Limb (tissue), 2 donors: ENCODE measurements around the gene XRCC5.
"Not testable (repeated sequence)": the region's sequence is repeated elsewhere in the genome, so short reads cannot be mapped to it uniquely, and the experiment has no call there.

ENCODE experiments used
- DNase-seq, 2 donors: peaks; one replicate each; pipeline ENCODE4 v3.0.0-alpha.2; 2016; ENCODE audit errors: extremely low spot score in 2 of 2

The XRCC5 gene

GRCh38 chr2:216108967-216109921 lies at the start of gene XRCC5:
XRCC5 (plus strand) TSS chr2:216109348; CDS start chr2:216109437, 89 bp downstream.
- DNase-seq, result peak; percentile 96 to 99

GRCh38 chr2:216064014-216064630 lies 45.0 kb upstream of the XRCC5 start:
- DNase-seq, result no peak

- no peak for DNase-seq
Measured at GRCh38 chr2:216064665-216065064, 44.5 kb upstream of the XRCC5 start.

GRCh38 chr2:216066230-216066629 lies 42.9 kb upstream of the XRCC5 start:
- no peak for DNase-seq

GRCh38 chr2:216069028-216069427 lies 40.1 kb upstream of the XRCC5 start:
- DNase-seq, result no peak

GRCh38 chr2:216070195-216070594 lies 39.0 kb upstream of the XRCC5 start:
- DNase-seq, result no peak

- DNase-seq, result no peak
Measured at GRCh38 chr2:216071111-216071851, 37.9 kb upstream of the XRCC5 start.

- no peak for DNase-seq
Measured at GRCh38 chr2:216072473-216072872, 36.7 kb upstream of the XRCC5 start.

GRCh38 chr2:216073773-216074172 lies 35.4 kb upstream of the XRCC5 start:
- DNase-seq, result no peak

GRCh38 chr2:216074380-216074779 lies 34.8 kb upstream of the XRCC5 start:
- no peak for DNase-seq

- no peak for DNase-seq
Measured at GRCh38 chr2:216074794-216075193, 34.4 kb upstream of the XRCC5 start.

GRCh38 chr2:216075510-216076485 lies 33.4 kb upstream of the XRCC5 start:
- DNase-seq, result no peak

GRCh38 chr2:216078776-216079175 lies 30.4 kb upstream of the XRCC5 start:
- no peak for DNase-seq

GRCh38 chr2:216080048-216080447 lies 29.1 kb upstream of the XRCC5 start:
- not testable (repeated sequence) for DNase-seq

- no peak for DNase-seq
Measured at GRCh38 chr2:216081012-216081411, 28.1 kb upstream of the XRCC5 start.

GRCh38 chr2:216081487-216082116 lies 27.5 kb upstream of the XRCC5 start, which contains the start of the genes PECR and TMEM169:
PECR (minus strand) TSS chr2:216081809; CDS start chr2:216081741, 68 bp downstream.
TMEM169 (plus strand) TSS chr2:216081919; CDS start chr2:216095964, 14,045 bp downstream.
- peak; percentile 41 to 87 for DNase-seq

- peak in 1 of 2 donors; percentile 51 for DNase-seq
Measured at GRCh38 chr2:216082117-216082711, 26.9 kb upstream of the XRCC5 start.

- no peak for DNase-seq
Measured at GRCh38 chr2:216082805-216083204, 26.3 kb upstream of the XRCC5 start.

GRCh38 chr2:216083464-216084281 lies 25.5 kb upstream of the XRCC5 start:
- DNase-seq, result peak; percentile 40 to 78
